HEK293 (cell line): ENCODE measurements around the gene PRODH2.

Experiments used
- CTCF ChIA-PET: fragments of 350-600 bp; formaldehyde crosslinking; extraction: SDS; loops from one replicate; lab custom pipeline; 2021; ENCODE audit warnings: antibody characterized with exemption; lab: Yijun Ruan, JAX
- POLR2A ChIA-PET: fragments of 300-600 bp; formaldehyde crosslinking; extraction: SDS; loops from one replicate; lab custom pipeline; 2020; ENCODE audit warnings: antibody characterized with exemption, inconsistent platforms; lab: Yijun Ruan, JAX
- H3K27ac ChIP-seq: fragments of 200-500 bp; sonication (Bioruptor generic); 2 replicates; pipeline ENCODE4 v1.5.1; 2014; ENCODE audit warnings: low read depth, low read length, control low read depth, inconsistent platforms; ENCODE audit errors: extremely low read depth
- H3K36me3 ChIP-seq, 2 experiments: fragments of 200-500 bp in 1 of 2; sonication (Bioruptor generic) in 1 of 2; 1 replicate in 1 of 2; 2 replicates in 1 of 2; pipeline ENCODE4 v1.5.1; 2014 to 2017; ENCODE audit warnings: inconsistent platforms in 2 of 2, low read length in 2 of 2; ENCODE audit not compliant: control insufficient read depth in 2 of 2, insufficient read depth in 1 of 2
- H3K4me1 ChIP-seq: fragments of 200-500 bp; sonication (Bioruptor generic); 2 replicates; pipeline ENCODE4 v1.5.1; 2014; ENCODE audit warnings: mild to moderate bottlenecking, low read length, inconsistent platforms; ENCODE audit not compliant: control insufficient read depth, insufficient read depth
- H3K4me3 ChIP-seq: 2 replicates; pipeline ENCODE4 v1.5.1; 2011; ENCODE audit warnings: low read depth, mild to moderate bottlenecking, control low read depth, low read length, moderate library complexity
- H3K9me3 ChIP-seq: fragments of 200-500 bp; sonication (Bioruptor generic); 2 replicates; pipeline ENCODE4 v1.5.1; 2014; ENCODE audit warnings: low read depth, low read length, inconsistent platforms; ENCODE audit not compliant: control insufficient read depth, insufficient read depth
- EGR2 ChIP-seq: fragments of 450-650 bp; formaldehyde crosslinking; IDR thresholded peaks from 2 replicates; pipeline ENCODE4 v1.5.1; 2016; ENCODE audit warnings: low read depth, missing biosample characterization, missing genetic modification characterization
- GLIS1 ChIP-seq: fragments of 450-650 bp; formaldehyde crosslinking; IDR thresholded peaks from 2 replicates; pipeline ENCODE4 v1.5.1; 2016; ENCODE audit warnings: missing biosample characterization, missing genetic modification characterization
- OVOL3 ChIP-seq: fragments of 450-650 bp; formaldehyde crosslinking; IDR thresholded peaks from 2 replicates; pipeline ENCODE4 v1.5.1; 2016; ENCODE audit warnings: missing biosample characterization, missing genetic modification characterization
- PRDM1 ChIP-seq: fragments of 450-650 bp; formaldehyde crosslinking; IDR thresholded peaks from 2 replicates; pipeline ENCODE4; 2016; ENCODE audit warnings: missing biosample characterization, missing genetic modification characterization
- SCRT1 ChIP-seq: fragments of 450-650 bp; formaldehyde crosslinking; IDR thresholded peaks from 2 replicates; pipeline ENCODE4 v1.5.1; 2016; ENCODE audit warnings: missing biosample characterization, missing genetic modification characterization, borderline replicate concordance
- ZBTB17 ChIP-seq: fragments of 450-650 bp; formaldehyde crosslinking; IDR thresholded peaks from 2 replicates; pipeline ENCODE4 v1.5.1; 2016; ENCODE audit warnings: missing biosample characterization, missing genetic modification characterization
- ZBTB7A ChIP-seq: fragments of 450-650 bp; formaldehyde crosslinking; IDR thresholded peaks from 2 replicates; pipeline ENCODE4 v1.5.1; 2016; ENCODE audit warnings: low read depth, missing biosample characterization, missing genetic modification characterization
- ZNF121 ChIP-seq: fragments of 450-650 bp; formaldehyde crosslinking; IDR thresholded peaks from 2 replicates; pipeline ENCODE4 v1.5.1; 2016; ENCODE audit warnings: missing biosample characterization, missing genetic modification characterization
- ZNF148 ChIP-seq: fragments of 450-650 bp; formaldehyde crosslinking; IDR thresholded peaks from 2 replicates; pipeline ENCODE4 v1.5.0; 2017; ENCODE audit warnings: missing biosample characterization, missing genetic modification characterization, borderline replicate concordance
- ZNF239 ChIP-seq: fragments of 450-650 bp; formaldehyde crosslinking; IDR thresholded peaks from 2 replicates; pipeline ENCODE4 v1.5.1; 2016; ENCODE audit warnings: missing biosample characterization, missing genetic modification characterization
- ZNF350 ChIP-seq: fragments of 450-650 bp; formaldehyde crosslinking; IDR thresholded peaks from 2 replicates; pipeline ENCODE4 v1.5.0; 2017; ENCODE audit warnings: missing biosample characterization, mild to moderate bottlenecking, missing genetic modification characterization
- ZNF366 ChIP-seq: fragments of 450-650 bp; formaldehyde crosslinking; conservative IDR thresholded peaks from 2 replicates; pipeline ENCODE4 v1.5.1; 2016; ENCODE audit warnings: missing biosample characterization, missing genetic modification characterization
- ZNF423 ChIP-seq: fragments of 450-650 bp; formaldehyde crosslinking; IDR thresholded peaks from 2 replicates; pipeline ENCODE4 v1.5.1; 2016; ENCODE audit warnings: missing biosample characterization, missing genetic modification characterization
- ZNF776 ChIP-seq: fragments of 450-650 bp; formaldehyde crosslinking; IDR thresholded peaks from 2 replicates; pipeline ENCODE4 v1.5.0; 2017; ENCODE audit warnings: missing biosample characterization, missing genetic modification characterization, borderline replicate concordance
- ZSCAN16 ChIP-seq: fragments of 450-650 bp; formaldehyde crosslinking; IDR thresholded peaks from 2 replicates; pipeline ENCODE4 v1.5.1; 2016; ENCODE audit warnings: missing biosample characterization, missing genetic modification characterization
- TF ChIP-seq, protein P1 (sequence below): sonication (generic); formaldehyde crosslinking; IDR thresholded peaks from 2 replicates; pipeline ENCODE4 v1.8.1; 2022; ENCODE audit warnings: mild to moderate bottlenecking, moderate library complexity, missing genetic modification reagents
- TF ChIP-seq, protein P2 (sequence below): fragments of 450-650 bp; formaldehyde crosslinking; IDR thresholded peaks from 2 replicates; pipeline ENCODE4; 2016; ENCODE audit warnings: missing biosample characterization, missing genetic modification characterization
- TF ChIP-seq, protein P3 (sequence below): fragments of 450-650 bp; formaldehyde crosslinking; IDR thresholded peaks from 2 replicates; pipeline ENCODE4 v1.5.1; 2016; ENCODE audit warnings: missing biosample characterization, missing genetic modification characterization

The PRODH2 gene

DNA sequence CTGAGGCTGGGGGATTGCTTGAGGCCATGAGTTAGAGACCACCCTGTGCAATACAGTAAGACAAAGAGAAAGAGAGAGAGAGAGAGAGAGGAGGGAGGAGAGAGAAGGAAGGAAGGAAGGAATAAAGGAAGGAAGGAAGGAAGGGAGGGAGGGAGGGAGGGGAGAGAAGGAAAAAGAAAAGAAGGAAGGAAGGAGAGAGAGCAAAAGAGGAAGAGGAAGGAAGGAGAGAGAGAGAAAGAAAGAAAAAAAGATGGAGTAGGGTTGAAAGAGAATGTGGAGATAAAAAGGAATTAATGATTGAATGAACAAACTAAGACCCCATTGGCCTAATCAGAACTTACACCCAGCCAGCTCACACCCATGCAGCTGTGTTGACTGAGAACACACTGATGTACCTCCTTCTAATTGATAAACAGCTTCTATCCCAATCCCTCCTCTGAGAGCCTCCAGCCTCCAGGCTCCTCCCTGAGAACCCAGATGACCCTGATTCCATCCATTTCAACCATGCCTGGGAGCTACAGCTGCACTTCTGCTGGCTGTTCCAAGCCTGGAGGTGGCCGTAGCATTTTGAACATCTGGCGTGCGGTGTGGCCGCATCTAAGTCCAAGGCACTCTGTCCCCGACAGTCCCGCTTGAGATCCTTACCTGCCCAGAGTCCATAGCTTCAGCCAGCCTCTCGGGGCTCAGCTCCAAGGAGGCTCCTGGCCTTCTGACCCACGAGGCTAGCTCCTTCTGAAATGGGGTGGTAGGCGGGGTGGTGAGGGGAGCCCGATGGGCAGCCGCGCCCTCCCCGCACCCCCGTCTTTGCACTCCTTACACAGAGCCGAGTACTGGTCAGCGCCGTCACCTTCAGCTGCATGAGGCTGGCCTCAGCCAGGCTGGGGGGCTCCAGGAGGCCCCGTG is 1.1 kb downstream of the PRODH2 start:
- 0 out of 2 replicates have a peak, but pooled peaks cover 2% of the 10 kb centered on the region for H3K4me1 ChIP-seq
- TF ChIP-seq ZNF239 (no peak), ZBTB7A (tag by site-specific recombination) (0 out of 2 replicates have a peak, but pooled peaks have one; percentile 51), ZNF366 (tag by site-specific recombination) (peak; percentile 85), ZBTB17 (tag by site-specific recombination) (peak; percentile 95), PRDM1 (tag by site-specific recombination) (0 out of 2 replicates have a peak, but pooled peaks have one; percentile 19)
- H3K36me3 ChIP-seq = no peaks in the 10 kb centered on the region
- no peak overlapping the region for H3K27ac ChIP-seq
- ChIA-PET CTCF (interaction anchor here (1.2 kb wide), 1 partner anchor 8 kb away, joined by 5 read pairs; no protein-coding TSS in a partner anchor), POLR2A (interaction anchor here (1.3 kb wide), 1 partner anchor 63 kb away, joined by 5 read pairs; the partner anchor contains the start of gene LIN37)
- H3K9me3 ChIP-seq = no peaks in the 10 kb centered on the region
- H3K4me3 ChIP-seq = no peak overlapping the region

GRCh38 chr19:35807633-35808032 is 5.0 kb downstream of the PRODH2 start:
- no peaks in the 10 kb centered on the region for H3K36me3 ChIP-seq
- CTCF ChIA-PET = interaction anchor here (1.1 to 2.9 kb wide), 3 partner anchors 12 to 27 kb away, joined by 3 to 10 read pairs (median 3); no protein-coding TSS in a partner anchor
- H3K4me1 ChIP-seq = 0 out of 2 replicates have a peak, but pooled peaks cover 2% of the 10 kb centered on the region
- no peak overlapping the region for H3K27ac ChIP-seq
- no peak overlapping the region for H3K4me3 ChIP-seq
- H3K9me3 ChIP-seq = no peaks in the 10 kb centered on the region
- POLR2A ChIA-PET = no interaction called here
- TF ChIP-seq ZNF423 (tag by site-specific recombination) (no peak), ZNF121 (peak; percentile 98)
- TF ChIP-seq, protein P1, sequence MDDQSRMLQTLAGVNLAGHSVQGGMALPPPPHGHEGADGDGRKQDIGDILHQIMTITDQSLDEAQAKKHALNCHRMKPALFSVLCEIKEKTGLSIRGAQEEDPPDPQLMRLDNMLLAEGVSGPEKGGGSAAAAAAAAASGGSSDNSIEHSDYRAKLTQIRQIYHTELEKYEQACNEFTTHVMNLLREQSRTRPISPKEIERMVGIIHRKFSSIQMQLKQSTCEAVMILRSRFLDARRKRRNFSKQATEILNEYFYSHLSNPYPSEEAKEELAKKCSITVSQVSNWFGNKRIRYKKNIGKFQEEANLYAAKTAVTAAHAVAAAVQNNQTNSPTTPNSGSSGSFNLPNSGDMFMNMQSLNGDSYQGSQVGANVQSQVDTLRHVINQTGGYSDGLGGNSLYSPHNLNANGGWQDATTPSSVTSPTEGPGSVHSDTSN = no peak
- TF ChIP-seq, protein P2, sequence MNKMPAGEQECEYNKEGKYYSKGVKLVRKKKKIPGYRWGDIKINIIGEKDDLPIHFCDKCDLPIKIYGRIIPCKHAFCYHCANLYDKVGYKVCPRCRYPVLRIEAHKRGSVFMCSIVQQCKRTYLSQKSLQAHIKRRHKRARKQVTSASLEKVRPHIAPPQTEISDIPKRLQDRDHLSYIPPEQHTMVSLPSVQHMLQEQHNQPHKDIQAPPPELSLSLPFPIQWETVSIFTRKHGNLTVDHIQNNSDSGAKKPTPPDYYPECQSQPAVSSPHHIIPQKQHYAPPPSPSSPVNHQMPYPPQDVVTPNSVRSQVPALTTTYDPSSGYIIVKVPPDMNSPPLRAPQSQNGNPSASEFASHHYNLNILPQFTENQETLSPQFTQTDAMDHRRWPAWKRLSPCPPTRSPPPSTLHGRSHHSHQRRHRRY = no peak

- TF ChIP-seq OVOL3 (tag by site-specific recombination) = no peak
- H3K4me3 ChIP-seq = no peak overlapping the region
- no peaks in the 10 kb centered on the region for H3K9me3 ChIP-seq
- no peak overlapping the region for H3K27ac ChIP-seq
- H3K36me3 ChIP-seq = no peaks in the 10 kb centered on the region
- ChIA-PET POLR2A (no interaction called here), CTCF (interaction anchor here (0.6 kb wide), 1 partner anchor 321 kb away, joined by 3 read pairs; no protein-coding TSS in a partner anchor)
- 0 out of 2 replicates have a peak, but pooled peaks cover under 1% of the 10 kb centered on the region for H3K4me1 ChIP-seq
These were observed 6.0 kb downstream of the PRODH2 start for GRCh38 chr19:35806597-35806996.

- ChIA-PET CTCF (interaction anchor here (0.7 to 1.2 kb wide), 2 partner anchors 12 to 141 kb away, joined by 3 read pairs; no protein-coding TSS in a partner anchor), POLR2A (no interaction called here)
- Histone ChIP-seq H3K9me3 (no peaks in the 10 kb centered on the region), H3K4me3 (no peak overlapping the region), H3K4me1 (no peaks in the 10 kb centered on the region), H3K36me3 (no peaks in the 10 kb centered on the region), H3K27ac (no peak overlapping the region)
- TF ChIP-seq ZNF350 (tag by site-specific recombination) (no peak), SCRT1 (tag by site-specific recombination) (no peak), ZNF148 (no peak), ZNF776 (tag by site-specific recombination) (0 out of 2 replicates have a peak, but pooled peaks have one; percentile 53), ZSCAN16 (tag by site-specific recombination) (no peak), EGR2 (tag by site-specific recombination) (no peak), GLIS1 (0 out of 2 replicates have a peak, but pooled peaks have one; percentile 11), ZNF121 (0 out of 2 replicates have a peak, but pooled peaks have one; percentile 54)
- TF ChIP-seq, protein P3, sequence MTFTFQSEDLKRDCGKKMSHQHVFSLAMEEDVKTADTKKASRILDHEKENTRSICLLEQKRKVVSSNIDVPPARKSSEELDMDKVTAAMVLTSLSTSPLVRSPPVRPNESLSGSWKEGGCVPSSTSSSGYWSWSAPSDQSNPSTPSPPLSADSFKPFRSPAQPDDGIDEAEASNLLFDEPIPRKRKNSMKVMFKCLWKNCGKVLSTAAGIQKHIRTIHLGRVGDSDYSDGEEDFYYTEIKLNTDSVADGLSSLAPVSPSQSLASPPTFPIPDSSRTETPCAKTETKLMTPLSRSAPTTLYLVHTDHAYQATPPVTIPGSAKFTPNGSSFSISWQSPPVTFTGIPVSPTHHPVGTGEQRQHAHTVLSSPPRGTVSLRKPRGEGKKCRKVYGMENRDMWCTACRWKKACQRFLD (tag by site-specific recombination) = no peak
These were observed 7.0 kb downstream of the PRODH2 start for GRCh38 chr19:35805526-35806102.
